ENCODE results near the gene PDE8A.

Gene PDE8A

DNA sequence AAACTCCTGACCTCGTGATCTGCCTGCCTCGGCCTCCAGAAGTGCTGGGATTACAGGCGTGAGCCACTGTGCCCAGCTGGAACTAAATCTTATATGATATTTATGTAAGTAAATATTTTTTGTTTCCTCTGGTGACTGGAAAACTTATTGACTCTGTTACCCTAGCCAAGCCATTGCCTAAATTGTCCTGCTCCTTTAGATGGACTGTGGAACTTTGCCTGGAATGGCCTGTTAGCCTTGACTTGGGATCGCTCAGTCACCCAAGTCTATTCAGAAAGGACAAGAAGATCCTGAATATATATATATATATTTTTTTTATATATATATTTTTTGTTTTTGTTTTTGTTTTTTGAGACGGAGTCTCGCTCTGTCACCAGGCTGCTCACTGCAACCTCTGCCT, 113.9 kb downstream of the PDE8A start:
- no peak overlapping the region for H3K27ac ChIP-seq (ENCODE audit: insufficient read depth, low read length, poor library complexity, severe bottlenecking)
- no peaks in the 10 kb centered on the region for H3K9me3 ChIP-seq (ENCODE audit: control insufficient read depth, low read length)
- H3K4me3 ChIP-seq (ENCODE audit: insufficient read depth, low read depth, low read length, poor library complexity, severe bottlenecking): no peak overlapping the region
- DNase-seq: no peak
- H3K36me3 ChIP-seq (ENCODE audit: control insufficient read depth, insufficient read depth, low read length): peaks cover 23% of the 10 kb centered on the region
- H3K27me3 ChIP-seq (replicated peaks; ENCODE audit: control insufficient read depth, insufficient read depth, low read length, poor library complexity, severe bottlenecking): no peaks in the 10 kb centered on the region
- H3K4me1 ChIP-seq (ENCODE audit: control insufficient read depth, insufficient read depth, low read length, poor library complexity, severe bottlenecking): no peaks in the 10 kb centered on the region

DNA sequence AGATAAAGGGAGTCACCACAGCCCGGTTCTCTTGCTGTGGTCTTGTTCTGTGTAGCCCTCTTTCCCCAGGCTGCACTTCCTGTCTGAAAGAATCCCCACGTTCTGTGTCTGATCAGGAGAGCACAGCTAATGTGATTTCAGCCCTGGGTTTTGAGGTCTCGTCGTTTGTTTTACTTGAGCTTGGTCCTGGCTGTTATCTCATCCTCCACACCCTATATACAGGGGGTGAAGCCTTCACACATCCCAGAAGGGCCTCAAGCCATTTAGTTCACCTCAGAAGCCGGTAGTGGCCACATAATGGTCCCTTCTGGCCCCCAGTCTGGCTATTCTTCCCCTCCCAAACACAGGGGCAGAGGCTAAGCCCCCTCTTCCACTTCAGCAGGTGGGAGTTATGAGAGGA, 115.6 kb downstream of the PDE8A start:
- no peak overlapping the region for H3K27ac ChIP-seq (ENCODE audit: insufficient read depth, low read length, poor library complexity, severe bottlenecking)
- no peak for DNase-seq
- no peaks in the 10 kb centered on the region for H3K9me3 ChIP-seq (ENCODE audit: control insufficient read depth, low read length)
- H3K36me3 ChIP-seq (ENCODE audit: control insufficient read depth, insufficient read depth, low read length): peaks cover 11% of the 10 kb centered on the region
- no peak overlapping the region for H3K4me3 ChIP-seq (ENCODE audit: insufficient read depth, low read depth, low read length, poor library complexity, severe bottlenecking)
- no peaks in the 10 kb centered on the region for H3K4me1 ChIP-seq (ENCODE audit: control insufficient read depth, insufficient read depth, low read length, poor library complexity, severe bottlenecking)
- H3K27me3 ChIP-seq (replicated peaks; ENCODE audit: control insufficient read depth, insufficient read depth, low read length, poor library complexity, severe bottlenecking): no peaks in the 10 kb centered on the region

DNA sequence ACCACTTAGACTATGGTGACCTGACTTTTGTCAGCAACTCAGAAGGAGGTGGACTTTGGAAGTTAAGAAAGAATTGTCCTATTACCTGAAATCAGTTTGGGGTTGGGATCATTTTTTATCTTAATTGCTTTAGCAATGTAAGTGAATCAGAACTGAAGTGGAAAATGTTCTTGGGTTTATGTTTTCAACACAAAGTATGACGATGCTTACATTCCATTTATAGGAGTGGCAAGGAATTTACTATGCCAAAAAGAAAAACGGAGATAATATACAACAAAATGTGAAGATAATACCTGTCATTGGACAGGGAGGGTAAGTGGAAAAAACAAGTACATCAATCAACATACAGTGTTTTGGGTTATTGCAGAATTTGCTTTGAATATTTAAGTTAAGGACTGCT, 116.1 kb downstream of the PDE8A start:
- DNase-seq: no peak
- Histone ChIP-seq H3K4me1 (ENCODE audit: control insufficient read depth, insufficient read depth, low read length, poor library complexity, severe bottlenecking) (no peaks in the 10 kb centered on the region), H3K27ac (ENCODE audit: insufficient read depth, low read length, poor library complexity, severe bottlenecking) (no peak overlapping the region), H3K9me3 (ENCODE audit: control insufficient read depth, low read length) (no peaks in the 10 kb centered on the region), H3K36me3 (ENCODE audit: control insufficient read depth, insufficient read depth, low read length) (peaks cover 6% of the 10 kb centered on the region), H3K4me3 (ENCODE audit: insufficient read depth, low read depth, low read length, poor library complexity, severe bottlenecking) (no peak overlapping the region), H3K27me3 (replicated peaks; ENCODE audit: control insufficient read depth, insufficient read depth, low read length, poor library complexity, severe bottlenecking) (no peaks in the 10 kb centered on the region)

DNA sequence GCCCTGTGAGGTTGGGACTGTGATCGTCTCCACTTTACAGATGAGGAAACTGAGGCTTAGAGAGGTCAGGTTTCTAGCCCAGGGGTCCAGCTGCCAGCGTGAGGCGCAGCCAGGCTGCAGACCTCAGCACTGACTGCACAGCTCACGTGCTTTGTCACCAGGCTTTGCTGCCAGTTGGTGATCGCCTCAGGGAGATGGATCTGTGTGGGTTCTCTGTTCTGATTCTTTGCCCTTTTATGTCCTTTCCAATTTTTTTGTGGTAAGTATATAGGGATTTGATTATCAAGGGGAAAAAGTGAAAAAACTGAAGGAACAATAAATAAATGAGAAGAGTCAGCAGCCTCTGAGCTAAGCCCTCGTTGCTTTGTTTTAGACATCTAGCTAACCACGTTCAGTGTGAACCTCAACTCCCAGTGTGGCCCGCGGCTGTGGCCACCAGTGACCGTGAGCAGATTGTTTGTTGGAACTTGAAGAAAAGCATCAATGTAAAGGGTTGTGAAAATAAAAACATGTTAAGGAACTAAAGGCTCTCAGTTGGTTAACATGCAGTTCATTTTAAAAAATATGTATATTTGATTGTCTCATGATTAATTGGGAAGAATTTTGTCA, 117.6 kb downstream of the PDE8A start:
- Histone ChIP-seq H3K4me1 (ENCODE audit: control insufficient read depth, insufficient read depth, low read length, poor library complexity, severe bottlenecking) (no peaks in the 10 kb centered on the region), H3K9me3 (ENCODE audit: control insufficient read depth, low read length) (no peaks in the 10 kb centered on the region), H3K36me3 (ENCODE audit: control insufficient read depth, insufficient read depth, low read length) (peaks cover 6% of the 10 kb centered on the region), H3K27ac (ENCODE audit: insufficient read depth, low read length, poor library complexity, severe bottlenecking) (no peak overlapping the region), H3K4me3 (ENCODE audit: insufficient read depth, low read depth, low read length, poor library complexity, severe bottlenecking) (no peak overlapping the region), H3K27me3 (replicated peaks; ENCODE audit: control insufficient read depth, insufficient read depth, low read length, poor library complexity, severe bottlenecking) (no peaks in the 10 kb centered on the region)
- DNase-seq: no peak

DNA sequence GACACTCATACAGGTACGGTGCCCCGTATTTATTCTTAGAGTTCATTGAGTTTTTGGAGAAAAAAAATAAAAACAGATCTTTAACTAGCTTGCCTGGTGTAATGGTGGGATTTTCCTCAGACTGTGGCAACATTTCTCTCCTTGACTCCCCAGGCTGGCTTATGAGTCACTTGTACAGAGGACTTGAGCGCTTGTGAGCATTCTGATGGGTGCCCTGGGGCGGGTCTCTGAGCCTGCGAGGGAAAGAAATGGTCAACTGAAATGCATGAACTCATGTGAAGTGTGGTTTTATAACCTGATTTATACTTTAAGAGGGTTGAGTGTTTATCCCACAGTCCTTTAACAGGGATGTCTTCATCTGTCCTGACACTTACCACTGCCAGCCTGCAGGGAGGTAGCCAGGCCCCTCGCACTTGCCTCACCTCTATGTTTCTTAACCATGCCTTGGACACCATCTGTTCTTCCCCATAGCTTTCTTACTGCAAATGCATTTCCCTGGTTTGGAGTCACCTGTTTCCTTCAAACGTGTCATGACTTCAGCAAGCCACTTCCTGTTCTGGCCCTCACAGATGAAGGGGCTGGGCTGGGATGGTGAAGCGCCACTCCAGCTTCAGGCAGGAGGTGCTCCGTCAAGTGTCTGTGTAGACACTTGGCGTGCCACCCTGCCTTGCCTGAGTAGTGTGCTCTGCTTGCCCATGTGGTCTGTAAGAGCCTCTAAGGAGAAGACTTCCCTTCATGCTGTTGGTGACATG, 118.7 kb downstream of the PDE8A start:
- no peak for DNase-seq
- H3K27me3 ChIP-seq (replicated peaks; ENCODE audit: control insufficient read depth, insufficient read depth, low read length, poor library complexity, severe bottlenecking): no peaks in the 10 kb centered on the region
- no peak overlapping the region for H3K27ac ChIP-seq (ENCODE audit: insufficient read depth, low read length, poor library complexity, severe bottlenecking)
- H3K4me3 ChIP-seq (ENCODE audit: insufficient read depth, low read depth, low read length, poor library complexity, severe bottlenecking): no peak overlapping the region
- no peaks in the 10 kb centered on the region for H3K9me3 ChIP-seq (ENCODE audit: control insufficient read depth, low read length)
- H3K4me1 ChIP-seq (ENCODE audit: control insufficient read depth, insufficient read depth, low read length, poor library complexity, severe bottlenecking): no peaks in the 10 kb centered on the region
- H3K36me3 ChIP-seq (ENCODE audit: control insufficient read depth, insufficient read depth, low read length): peaks cover 2% of the 10 kb centered on the region

DNA sequence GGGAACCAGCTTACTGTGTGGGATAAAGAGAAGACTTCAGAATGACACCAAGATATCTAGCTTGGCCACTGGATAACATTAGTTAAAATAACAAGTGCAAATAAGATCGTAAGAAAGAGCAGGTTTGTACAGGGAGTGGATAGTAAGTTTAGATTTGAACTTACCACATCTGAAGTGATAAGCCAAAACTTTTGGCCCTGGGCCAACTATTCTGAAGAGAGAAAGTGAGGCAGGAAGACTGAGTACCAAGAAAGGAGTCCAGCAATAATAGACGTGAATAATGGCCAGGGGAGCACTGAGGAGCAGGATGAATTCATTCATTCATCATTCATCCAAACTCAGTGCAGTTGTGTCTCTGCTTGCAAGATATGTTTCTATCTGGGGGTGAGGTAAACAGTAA, 122.9 kb downstream of the PDE8A start:
- Histone ChIP-seq H3K36me3 (ENCODE audit: control insufficient read depth, insufficient read depth, low read length) (peaks cover 2% of the 10 kb centered on the region), H3K27ac (ENCODE audit: insufficient read depth, low read length, poor library complexity, severe bottlenecking) (no peak overlapping the region), H3K9me3 (ENCODE audit: control insufficient read depth, low read length) (no peaks in the 10 kb centered on the region), H3K4me3 (ENCODE audit: insufficient read depth, low read depth, low read length, poor library complexity, severe bottlenecking) (no peak overlapping the region), H3K27me3 (replicated peaks; ENCODE audit: control insufficient read depth, insufficient read depth, low read length, poor library complexity, severe bottlenecking) (no peaks in the 10 kb centered on the region), H3K4me1 (ENCODE audit: control insufficient read depth, insufficient read depth, low read length, poor library complexity, severe bottlenecking) (no peaks in the 10 kb centered on the region)
- DNase-seq: no peak

DNA sequence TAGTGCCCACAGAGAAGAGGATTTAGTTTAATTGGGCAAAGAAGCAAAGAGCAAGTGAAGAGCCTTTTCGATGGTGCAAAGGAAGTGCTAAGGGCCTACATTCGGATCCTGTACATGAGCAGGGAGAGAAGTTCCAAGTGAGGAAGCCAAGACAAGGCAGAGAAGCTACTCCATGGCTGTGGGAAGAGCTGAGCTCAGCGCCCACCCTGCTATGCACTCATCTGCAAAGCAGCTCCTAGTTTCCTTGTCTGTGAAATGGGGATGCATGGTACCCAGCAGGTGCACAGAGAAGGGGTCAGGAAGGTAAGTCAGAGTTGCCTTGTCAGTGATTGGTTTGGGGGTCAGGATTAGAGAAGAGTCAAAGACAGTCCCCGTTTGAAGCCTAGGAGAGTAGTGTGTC, 126.5 kb downstream of the PDE8A start:
- H3K27me3 ChIP-seq (replicated peaks; ENCODE audit: control insufficient read depth, insufficient read depth, low read length, poor library complexity, severe bottlenecking): no peaks in the 10 kb centered on the region
- H3K4me1 ChIP-seq (ENCODE audit: control insufficient read depth, insufficient read depth, low read length, poor library complexity, severe bottlenecking): no peaks in the 10 kb centered on the region
- H3K4me3 ChIP-seq (ENCODE audit: insufficient read depth, low read depth, low read length, poor library complexity, severe bottlenecking): no peak overlapping the region
- H3K27ac ChIP-seq (ENCODE audit: insufficient read depth, low read length, poor library complexity, severe bottlenecking): no peak overlapping the region
- no peak for DNase-seq
- H3K9me3 ChIP-seq (ENCODE audit: control insufficient read depth, low read length): no peaks in the 10 kb centered on the region
- peaks cover 2% of the 10 kb centered on the region for H3K36me3 ChIP-seq (ENCODE audit: control insufficient read depth, insufficient read depth, low read length)

DNA sequence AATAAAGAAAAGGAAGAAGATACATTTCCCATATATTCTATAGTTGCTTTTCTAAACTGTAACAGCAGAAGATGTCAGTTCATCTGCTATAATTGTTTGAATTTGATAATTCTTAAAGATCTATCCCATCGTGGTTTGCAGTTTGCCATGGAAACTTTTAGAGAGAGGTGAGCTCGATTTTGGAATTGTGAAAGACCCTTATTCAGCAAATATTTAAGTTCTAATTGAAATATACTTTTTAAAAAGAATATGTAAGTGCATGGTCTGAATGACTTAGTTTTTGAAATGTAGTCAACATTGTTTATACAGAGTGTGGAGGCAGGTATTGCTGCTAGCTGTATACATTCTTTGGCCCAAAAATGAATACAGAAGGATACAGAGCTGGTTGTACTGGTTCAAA, 127.7 kb downstream of the PDE8A start:
- DNase-seq: no peak
- Histone ChIP-seq H3K36me3 (ENCODE audit: control insufficient read depth, insufficient read depth, low read length) (no peaks in the 10 kb centered on the region), H3K27me3 (replicated peaks; ENCODE audit: control insufficient read depth, insufficient read depth, low read length, poor library complexity, severe bottlenecking) (no peaks in the 10 kb centered on the region), H3K27ac (ENCODE audit: insufficient read depth, low read length, poor library complexity, severe bottlenecking) (no peak overlapping the region), H3K4me1 (ENCODE audit: control insufficient read depth, insufficient read depth, low read length, poor library complexity, severe bottlenecking) (no peaks in the 10 kb centered on the region), H3K9me3 (ENCODE audit: control insufficient read depth, low read length) (no peaks in the 10 kb centered on the region), H3K4me3 (ENCODE audit: insufficient read depth, low read depth, low read length, poor library complexity, severe bottlenecking) (no peak overlapping the region)

DNA sequence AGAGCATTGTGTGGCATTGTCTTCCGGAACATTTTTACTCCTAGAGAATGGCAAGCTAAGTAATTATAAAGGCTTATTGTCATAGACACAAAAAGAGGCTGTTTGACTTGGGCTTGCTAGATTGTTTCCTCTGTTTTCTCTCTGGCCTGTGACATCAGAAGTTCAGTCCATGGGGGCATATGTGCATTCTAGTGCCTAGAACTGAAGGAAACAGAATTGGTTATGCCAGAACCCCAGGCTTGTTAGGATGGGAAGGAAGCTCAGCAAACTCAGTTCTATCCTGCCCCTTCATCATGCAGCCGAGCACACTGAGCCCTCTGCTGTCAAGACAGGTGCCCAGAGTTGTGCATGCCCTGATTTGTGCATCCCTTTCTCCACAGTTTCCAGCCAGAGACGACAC, 131.3 kb downstream of the PDE8A start:
- H3K27me3 ChIP-seq (replicated peaks; ENCODE audit: control insufficient read depth, insufficient read depth, low read length, poor library complexity, severe bottlenecking): no peaks in the 10 kb centered on the region
- no peaks in the 10 kb centered on the region for H3K4me1 ChIP-seq (ENCODE audit: control insufficient read depth, insufficient read depth, low read length, poor library complexity, severe bottlenecking)
- no peak overlapping the region for H3K27ac ChIP-seq (ENCODE audit: insufficient read depth, low read length, poor library complexity, severe bottlenecking)
- no peak overlapping the region for H3K4me3 ChIP-seq (ENCODE audit: insufficient read depth, low read depth, low read length, poor library complexity, severe bottlenecking)
- peaks cover 13% of the 10 kb centered on the region for H3K36me3 ChIP-seq (ENCODE audit: control insufficient read depth, insufficient read depth, low read length)
- H3K9me3 ChIP-seq (ENCODE audit: control insufficient read depth, low read length): no peaks in the 10 kb centered on the region
- no peak for DNase-seq

DNA sequence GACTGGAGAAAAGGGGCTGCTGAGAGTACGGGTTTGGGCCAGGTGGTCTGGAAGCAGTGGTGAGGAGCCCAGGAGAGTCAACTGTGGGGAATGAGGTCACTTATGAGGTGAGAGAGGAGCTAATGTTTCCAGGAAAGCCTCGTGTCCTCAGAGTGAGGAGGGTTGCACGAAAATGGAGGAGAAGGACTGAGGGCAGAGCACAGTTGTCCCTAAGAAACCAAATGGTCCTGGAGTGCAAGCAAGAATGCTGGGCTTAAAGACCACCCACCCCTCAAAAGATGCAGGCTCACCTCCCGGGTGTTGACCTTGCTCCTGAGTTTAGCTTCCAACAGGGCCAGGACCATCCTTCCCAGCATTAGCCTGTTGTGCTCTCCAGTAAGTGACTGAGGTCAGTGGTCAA, 133.2 kb downstream of the PDE8A start:
- no peak for DNase-seq
- H3K36me3 ChIP-seq (ENCODE audit: control insufficient read depth, insufficient read depth, low read length): peaks cover 13% of the 10 kb centered on the region

More for the DNA sequence above, 133.2 kb downstream of the PDE8A start:
- Histone ChIP-seq H3K9me3 (ENCODE audit: control insufficient read depth, low read length) (no peaks in the 10 kb centered on the region), H3K4me1 (ENCODE audit: control insufficient read depth, insufficient read depth, low read length, poor library complexity, severe bottlenecking) (no peaks in the 10 kb centered on the region), H3K4me3 (ENCODE audit: insufficient read depth, low read depth, low read length, poor library complexity, severe bottlenecking) (no peak overlapping the region), H3K27ac (ENCODE audit: insufficient read depth, low read length, poor library complexity, severe bottlenecking) (no peak overlapping the region), H3K27me3 (replicated peaks; ENCODE audit: control insufficient read depth, insufficient read depth, low read length, poor library complexity, severe bottlenecking) (no peaks in the 10 kb centered on the region)

Data from effector memory CD4-positive, alpha-beta T cell (primary cell).